ENCODE results near the gene ZDHHC14. TPM values are rescaled to one million over a fixed set of nuclear protein-coding genes. Genes with fewer than 3 reads are reported as not detected.

The ZDHHC14 gene
- total RNA-seq, 1 donor from 2014 or later = 9.3 TPM

DNA sequence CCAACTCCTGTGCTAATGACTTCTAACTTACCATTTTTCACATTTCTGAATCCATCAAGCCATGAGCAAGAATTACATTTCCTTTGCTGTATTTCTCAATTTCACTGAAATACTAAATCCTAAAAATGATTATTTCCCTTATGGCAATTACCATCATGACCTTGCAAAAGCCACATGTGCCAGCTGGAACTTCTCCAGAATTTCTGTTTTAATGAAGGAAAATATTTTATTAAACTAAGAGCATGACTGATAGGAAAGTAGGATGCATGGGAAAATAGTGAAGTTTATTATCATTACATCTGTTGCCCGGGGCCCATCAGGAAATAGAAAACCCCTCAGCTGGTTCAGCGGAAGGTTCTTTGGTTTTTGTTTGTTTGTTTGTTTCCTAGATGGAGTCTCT lies 43.2 kb upstream of the ZDHHC14 start:
- Histone ChIP-seq H3K4me1 (no peaks in the 10 kb centered on the region), H3K27me3 (ENCODE audit: low read depth) (peaks cover 7% of the 10 kb centered on the region), H3K9me3 (no peaks in the 10 kb centered on the region), H3K36me3 (no peaks in the 10 kb centered on the region), H3K27ac (no peak overlapping the region), H3K4me3 (no peak overlapping the region)
- ATAC-seq = no peak
- TF ChIP-seq, protein P1, sequence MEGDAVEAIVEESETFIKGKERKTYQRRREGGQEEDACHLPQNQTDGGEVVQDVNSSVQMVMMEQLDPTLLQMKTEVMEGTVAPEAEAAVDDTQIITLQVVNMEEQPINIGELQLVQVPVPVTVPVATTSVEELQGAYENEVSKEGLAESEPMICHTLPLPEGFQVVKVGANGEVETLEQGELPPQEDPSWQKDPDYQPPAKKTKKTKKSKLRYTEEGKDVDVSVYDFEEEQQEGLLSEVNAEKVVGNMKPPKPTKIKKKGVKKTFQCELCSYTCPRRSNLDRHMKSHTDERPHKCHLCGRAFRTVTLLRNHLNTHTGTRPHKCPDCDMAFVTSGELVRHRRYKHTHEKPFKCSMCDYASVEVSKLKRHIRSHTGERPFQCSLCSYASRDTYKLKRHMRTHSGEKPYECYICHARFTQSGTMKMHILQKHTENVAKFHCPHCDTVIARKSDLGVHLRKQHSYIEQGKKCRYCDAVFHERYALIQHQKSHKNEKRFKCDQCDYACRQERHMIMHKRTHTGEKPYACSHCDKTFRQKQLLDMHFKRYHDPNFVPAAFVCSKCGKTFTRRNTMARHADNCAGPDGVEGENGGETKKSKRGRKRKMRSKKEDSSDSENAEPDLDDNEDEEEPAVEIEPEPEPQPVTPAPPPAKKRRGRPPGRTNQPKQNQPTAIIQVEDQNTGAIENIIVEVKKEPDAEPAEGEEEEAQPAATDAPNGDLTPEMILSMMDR (IDR thresholded peaks at IDR 0.05) = no peak
- no peak for DNase-seq
- intact Hi-C loops (cut with DNase I) = no loop called here

DNA sequence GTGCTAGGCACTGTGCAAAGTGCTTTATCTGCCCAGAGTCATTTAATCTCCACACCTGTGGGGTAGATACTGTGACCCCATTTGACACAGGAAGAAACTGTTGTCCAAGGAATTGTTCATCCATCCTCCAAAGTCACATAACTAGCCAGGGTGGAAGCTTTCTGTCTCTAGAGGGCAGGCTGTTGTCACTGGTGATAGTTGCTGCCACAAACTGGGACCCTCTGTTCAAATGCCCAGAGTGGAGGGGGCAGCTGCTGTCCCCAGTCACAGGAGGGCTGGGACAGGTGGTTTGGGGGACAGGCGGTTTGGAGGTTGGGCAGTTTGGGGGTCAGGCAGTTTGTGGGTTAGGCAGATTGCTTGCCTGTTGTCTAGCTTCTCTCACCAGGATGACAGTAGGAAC lies 41.6 kb upstream of the ZDHHC14 start:
- no peaks in the 10 kb centered on the region for H3K27me3 ChIP-seq (ENCODE audit: low read depth)
- TF ChIP-seq, protein P1 (IDR thresholded peaks at IDR 0.05) = no peak
- DNase-seq (no peak), ATAC-seq (no peak)
- H3K4me1 ChIP-seq = no peaks in the 10 kb centered on the region
- H3K9me3 ChIP-seq = no peaks in the 10 kb centered on the region
- H3K36me3 ChIP-seq = no peaks in the 10 kb centered on the region
- intact Hi-C loops (cut with DNase I) = no loop called here
- no peak overlapping the region for H3K4me3 ChIP-seq
- H3K27ac ChIP-seq = no peak overlapping the region

DNA sequence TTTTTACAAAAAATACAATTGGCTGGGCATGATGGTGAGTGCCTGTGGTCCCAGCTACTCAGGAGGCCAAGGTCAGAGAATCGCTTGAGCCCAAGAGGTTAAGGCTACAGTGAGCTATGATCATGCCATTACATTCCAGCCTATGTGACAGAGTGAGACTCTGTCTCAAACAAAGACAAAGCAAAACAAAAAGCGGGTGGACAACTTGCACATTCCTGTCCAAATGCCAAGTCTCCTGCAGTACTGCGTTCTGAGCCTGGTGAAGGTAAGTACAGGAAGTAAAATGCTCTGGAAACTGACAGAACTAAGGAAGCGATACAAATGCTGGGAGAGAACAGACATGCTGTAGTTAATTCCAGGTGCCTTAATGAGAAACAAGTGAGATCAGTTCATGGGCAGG lies 37.3 kb upstream of the ZDHHC14 start:
- Histone ChIP-seq H3K27me3 (ENCODE audit: low read depth) (no peaks in the 10 kb centered on the region), H3K36me3 (no peaks in the 10 kb centered on the region), H3K4me3 (no peak overlapping the region), H3K27ac (no peak overlapping the region), H3K9me3 (no peaks in the 10 kb centered on the region), H3K4me1 (no peaks in the 10 kb centered on the region)
- DNase-seq = no peak
- intact Hi-C loops (cut with DNase I) = no loop called here
- TF ChIP-seq, protein P1 (IDR thresholded peaks at IDR 0.05) = no peak
- peak in 1 of 2 donors; percentile 47 for ATAC-seq

DNA sequence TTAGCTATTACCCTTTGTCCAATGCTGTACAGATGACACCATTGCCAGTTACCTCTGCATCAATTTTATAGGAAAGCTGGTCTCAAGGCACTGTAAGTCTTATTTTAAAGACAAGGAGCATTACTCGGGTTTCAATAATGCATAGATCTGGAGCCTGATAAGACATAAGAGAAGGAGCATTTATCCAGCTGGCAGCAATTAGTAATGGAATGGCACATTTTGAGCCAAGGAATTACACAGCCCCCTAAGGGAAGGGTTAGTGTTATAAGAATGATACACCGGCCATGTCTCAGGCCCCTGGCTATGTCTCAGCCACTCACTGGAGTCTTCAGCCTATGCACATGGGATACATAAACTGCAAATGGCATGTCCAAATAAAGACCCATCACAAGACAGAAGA lies 34.6 kb upstream of the ZDHHC14 start:
- no peak overlapping the region for H3K4me3 ChIP-seq
- DNase-seq = no peak
- no peaks in the 10 kb centered on the region for H3K36me3 ChIP-seq
- TF ChIP-seq, protein P1 (IDR thresholded peaks at IDR 0.05) = no peak
- intact Hi-C loops (cut with DNase I) = no loop called here
- ATAC-seq = no peak
- H3K27ac ChIP-seq = no peak overlapping the region
- no peaks in the 10 kb centered on the region for H3K27me3 ChIP-seq (ENCODE audit: low read depth)
- H3K9me3 ChIP-seq = no peaks in the 10 kb centered on the region
- no peaks in the 10 kb centered on the region for H3K4me1 ChIP-seq

DNA sequence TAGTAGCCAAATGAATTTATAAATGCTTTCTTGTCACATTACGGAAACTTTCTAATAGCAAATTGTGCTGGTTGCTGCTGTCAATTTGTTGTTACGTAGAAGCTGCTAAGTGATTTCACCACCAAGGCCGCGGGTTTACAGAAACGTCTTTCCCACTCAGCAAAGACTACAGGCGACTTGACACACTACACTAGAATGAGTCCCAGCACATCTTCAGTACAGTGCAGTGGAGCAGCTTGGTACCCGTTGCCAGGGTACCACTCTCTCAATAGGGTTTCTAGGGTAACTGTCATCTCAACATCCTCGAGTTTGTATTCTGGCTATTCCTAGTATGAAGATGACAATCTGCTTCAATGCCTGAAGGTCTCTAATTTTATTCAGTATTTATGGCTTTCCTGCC lies 22.7 kb upstream of the ZDHHC14 start:
- intact Hi-C loops (cut with DNase I) = no loop called here
- Histone ChIP-seq H3K4me3 (no peak overlapping the region), H3K27me3 (ENCODE audit: low read depth) (no peaks in the 10 kb centered on the region), H3K36me3 (no peaks in the 10 kb centered on the region), H3K4me1 (no peaks in the 10 kb centered on the region), H3K27ac (no peak overlapping the region), H3K9me3 (no peaks in the 10 kb centered on the region)
- TF ChIP-seq, protein P1 (IDR thresholded peaks at IDR 0.05) = no peak
- DNase-seq (no peak), ATAC-seq (no peak)

DNA sequence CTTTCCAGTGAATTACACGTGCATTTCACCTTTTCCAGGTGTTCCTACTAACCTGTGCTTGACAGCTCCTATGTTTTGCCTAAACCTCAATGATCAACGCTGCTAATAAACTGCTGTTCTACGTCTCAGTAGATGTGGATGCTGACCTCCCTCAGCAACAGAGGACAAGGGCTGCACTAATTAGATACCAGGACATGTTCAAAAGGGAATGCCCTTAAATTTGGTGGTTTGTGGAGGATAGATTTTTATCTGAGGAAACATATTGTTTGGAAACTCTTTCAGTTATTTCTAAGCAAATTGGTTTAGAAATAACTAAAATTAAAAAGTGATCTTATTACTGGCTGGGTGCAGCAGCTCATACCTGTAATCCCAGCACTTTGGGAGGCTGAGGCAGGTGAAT lies 19.1 kb upstream of the ZDHHC14 start:
- Histone ChIP-seq H3K36me3 (no peaks in the 10 kb centered on the region), H3K4me3 (no peak overlapping the region), H3K27me3 (ENCODE audit: low read depth) (peaks cover 3% of the 10 kb centered on the region), H3K9me3 (no peaks in the 10 kb centered on the region), H3K4me1 (no peaks in the 10 kb centered on the region), H3K27ac (no peak overlapping the region)
- intact Hi-C loops (cut with DNase I) = no loop called here
- ATAC-seq (no peak), DNase-seq (no peak)
- TF ChIP-seq, protein P1 (IDR thresholded peaks at IDR 0.05) = no peak
